HG03060 (cell line): Measurements from ENCODE around the gene MYL7.
"Not testable (repeated sequence)": the region's sequence is repeated elsewhere in the genome, so short reads cannot be mapped to it uniquely, and the experiment has no call there.

Source experiments
- ATAC-seq: cut with Tn5 transposase; IDR thresholded peaks from one replicate; pipeline ENCODE4 v1.9.1; 2021; ENCODE audit warnings: low read depth, moderate number of reproducible peaks; ENCODE audit not compliant: unreplicated experiment

The MYL7 gene

DNA sequence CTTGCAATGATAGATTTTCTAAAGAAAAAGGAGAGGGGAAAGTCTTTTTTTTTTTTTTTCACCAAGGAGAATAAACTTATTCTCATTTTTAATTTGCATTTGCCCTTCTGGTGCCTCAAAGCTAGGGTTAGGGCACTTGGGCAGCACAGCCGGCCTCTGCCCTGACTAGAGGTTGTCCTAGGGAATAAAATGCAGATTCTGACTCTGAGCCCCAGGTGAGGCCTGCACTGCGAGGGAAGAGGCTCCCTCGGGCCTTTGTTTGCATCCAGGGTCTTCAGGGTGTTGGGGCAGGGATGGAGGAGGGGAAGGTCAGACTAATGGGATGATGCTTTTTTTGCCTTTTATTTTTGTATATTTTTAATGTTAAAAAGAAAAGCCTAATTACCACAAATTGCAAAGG, 7.8 kb downstream of the MYL7 start:
- ATAC-seq: no peak

DNA sequence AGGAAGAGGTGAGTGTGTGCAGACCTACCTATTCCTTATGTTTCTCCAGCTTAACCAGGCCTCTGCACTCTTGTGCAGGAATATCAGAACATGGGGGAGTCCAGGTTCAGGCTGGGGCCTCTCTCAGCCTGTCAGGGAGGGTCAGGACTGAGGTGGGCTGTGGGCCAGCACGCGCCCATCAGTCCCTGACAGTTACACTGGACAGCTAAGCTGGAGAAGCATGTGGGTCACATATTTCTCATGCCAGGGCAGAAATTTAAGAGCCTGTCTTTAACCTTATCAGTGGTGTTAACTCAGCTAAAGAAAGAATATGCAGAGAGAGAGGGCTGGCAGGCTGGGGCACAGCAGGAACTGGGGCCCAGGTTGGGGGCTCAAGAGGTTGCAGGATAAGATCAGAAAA, 9.1 kb downstream of the MYL7 start:
- ATAC-seq: no peak

DNA sequence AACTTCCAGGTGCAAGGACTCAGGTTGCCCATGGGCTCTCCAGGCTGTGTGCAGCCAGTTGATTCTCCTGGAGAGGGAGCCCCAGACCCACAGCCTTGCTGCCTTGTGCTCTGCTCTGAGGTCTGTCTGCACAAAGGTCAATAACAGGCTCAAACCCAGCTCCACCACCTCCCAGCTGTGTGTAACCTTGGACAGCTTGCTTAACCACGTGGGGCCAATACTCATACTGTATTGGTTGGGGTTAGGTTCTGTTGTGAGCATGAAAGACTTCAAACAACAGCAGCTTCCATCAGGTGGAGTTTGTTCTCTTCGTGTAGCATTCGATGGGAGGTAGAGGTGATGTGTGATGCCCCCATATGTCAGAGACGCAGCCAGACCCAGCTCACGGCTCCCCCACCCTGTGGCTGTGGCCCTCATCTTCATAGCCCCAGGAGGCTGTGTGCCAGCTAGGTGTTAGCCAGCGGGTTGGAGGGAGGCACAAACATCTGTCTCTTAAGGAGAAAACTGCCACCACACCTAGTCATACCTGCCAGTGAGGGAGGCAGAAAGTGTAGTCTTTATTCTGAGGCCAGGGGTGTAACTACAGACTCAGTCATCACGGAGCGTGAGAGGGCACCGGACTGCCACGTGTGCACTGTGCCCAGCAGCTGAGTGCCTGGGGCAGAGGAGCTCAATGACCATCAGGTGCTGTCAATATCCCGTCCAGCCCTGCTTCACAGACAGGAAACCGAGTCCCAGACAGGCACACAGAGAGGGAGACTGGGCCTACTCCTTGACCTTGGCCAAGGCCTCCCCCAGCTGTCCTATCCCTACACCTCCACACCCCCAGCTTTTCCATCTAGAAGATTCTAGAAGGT, 9.7 kb downstream of the MYL7 start:
- ATAC-seq: no peak

GRCh38 chr7:44128721-44129582, 12.2 kb downstream of the MYL7 start:
- no peak for ATAC-seq

- ATAC-seq: no peak
These were observed 14.0 kb downstream of the MYL7 start for GRCh38 chr7:44127161-44127560.

GRCh38 chr7:44126574-44126973, 14.6 kb downstream of the MYL7 start:
- not testable (repeated sequence) for ATAC-seq

GRCh38 chr7:44124822-44125202, 16.3 kb downstream of the MYL7 start:
- ATAC-seq: no peak

- ATAC-seq: peak; percentile 91
These were observed 17.7 kb downstream of the MYL7 start, which contains the start of gene POLD2 for GRCh38 chr7:44123190-44124003. TSS of gene POLD2 (minus strand) at chr7:44123548. CDS start at chr7:44122053, 1,495 bp downstream.

- no peak for ATAC-seq
These were observed 18.6 kb downstream of the MYL7 start for GRCh38 chr7:44122529-44122928.

GRCh38 chr7:44121761-44122420, 19.2 kb downstream of the MYL7 start:
- no peak for ATAC-seq

GRCh38 chr7:44120395-44120794, 20.7 kb downstream of the MYL7 start:
- no peak for ATAC-seq

DNA sequence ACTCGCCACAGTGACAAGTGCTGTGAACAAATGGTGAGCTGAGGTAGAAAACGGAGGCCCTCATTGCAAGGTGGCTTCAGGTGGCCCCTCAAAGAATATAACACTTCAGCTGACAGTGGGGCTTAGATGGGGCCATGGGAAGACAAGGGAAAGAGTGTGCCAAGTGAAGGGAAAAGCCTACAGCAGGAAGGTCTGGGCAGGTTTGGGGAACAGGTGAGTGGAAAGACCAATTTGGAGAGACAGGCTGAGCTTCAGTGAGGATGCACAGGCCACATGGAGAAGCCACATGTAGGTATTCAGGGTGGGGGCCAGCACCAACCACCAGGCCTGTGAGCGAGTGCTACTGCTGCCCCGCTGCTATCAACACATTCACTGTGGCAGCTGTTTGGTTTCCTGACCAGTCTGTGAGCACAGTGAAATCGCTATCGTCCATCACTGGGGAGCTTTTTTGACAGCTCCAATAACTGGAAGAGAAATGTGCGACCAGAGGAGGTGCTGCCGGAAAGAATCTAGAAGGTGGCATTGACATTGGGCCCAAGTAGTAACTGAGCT, 21.2 kb downstream of the MYL7 start:
- no peak for ATAC-seq

- no peak for ATAC-seq
These were observed 23.2 kb downstream of the MYL7 start for GRCh38 chr7:44117801-44118429.

DNA sequence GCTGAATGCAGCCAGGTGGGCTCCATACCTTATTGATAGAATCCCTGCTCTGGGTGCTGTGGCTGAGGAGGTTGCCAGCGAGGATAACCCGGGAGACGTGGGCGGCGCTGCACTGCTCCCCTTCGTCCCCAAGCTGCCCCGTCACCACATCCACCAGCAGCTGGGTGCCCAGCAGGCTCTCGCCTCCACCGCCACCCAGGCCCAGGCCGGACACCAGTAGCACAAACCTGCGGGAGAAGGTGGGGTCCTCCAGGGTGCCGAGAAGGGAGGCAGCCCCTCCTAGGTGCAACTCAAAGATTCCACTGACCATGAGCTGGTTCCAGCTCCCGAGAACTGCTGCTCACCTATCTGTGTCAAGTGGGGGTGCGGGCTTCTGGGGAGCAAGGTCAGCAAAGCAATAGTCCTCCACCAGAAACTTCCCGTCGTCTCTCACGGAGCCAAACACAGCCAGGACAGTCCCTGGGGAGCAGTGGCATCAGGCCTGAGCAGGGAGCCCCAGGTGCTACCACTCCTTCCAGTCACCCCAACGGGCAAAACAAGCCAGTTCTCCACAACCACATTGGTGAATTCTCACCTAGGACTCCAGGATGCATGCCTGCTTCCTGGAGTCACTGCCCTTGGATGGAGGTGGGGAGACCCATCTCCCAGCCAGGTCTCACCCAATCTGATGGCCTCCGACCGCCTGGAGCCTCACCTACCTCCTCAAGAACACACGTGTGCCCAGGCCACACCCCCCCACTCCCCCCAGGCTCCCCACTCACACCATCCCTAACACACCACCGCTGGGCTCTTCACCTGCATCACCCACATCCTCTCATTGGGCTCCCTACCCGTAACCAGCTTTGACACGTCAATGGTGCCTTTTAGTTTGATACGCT, 24.1 kb downstream of the MYL7 start:
- ATAC-seq: no peak

DNA sequence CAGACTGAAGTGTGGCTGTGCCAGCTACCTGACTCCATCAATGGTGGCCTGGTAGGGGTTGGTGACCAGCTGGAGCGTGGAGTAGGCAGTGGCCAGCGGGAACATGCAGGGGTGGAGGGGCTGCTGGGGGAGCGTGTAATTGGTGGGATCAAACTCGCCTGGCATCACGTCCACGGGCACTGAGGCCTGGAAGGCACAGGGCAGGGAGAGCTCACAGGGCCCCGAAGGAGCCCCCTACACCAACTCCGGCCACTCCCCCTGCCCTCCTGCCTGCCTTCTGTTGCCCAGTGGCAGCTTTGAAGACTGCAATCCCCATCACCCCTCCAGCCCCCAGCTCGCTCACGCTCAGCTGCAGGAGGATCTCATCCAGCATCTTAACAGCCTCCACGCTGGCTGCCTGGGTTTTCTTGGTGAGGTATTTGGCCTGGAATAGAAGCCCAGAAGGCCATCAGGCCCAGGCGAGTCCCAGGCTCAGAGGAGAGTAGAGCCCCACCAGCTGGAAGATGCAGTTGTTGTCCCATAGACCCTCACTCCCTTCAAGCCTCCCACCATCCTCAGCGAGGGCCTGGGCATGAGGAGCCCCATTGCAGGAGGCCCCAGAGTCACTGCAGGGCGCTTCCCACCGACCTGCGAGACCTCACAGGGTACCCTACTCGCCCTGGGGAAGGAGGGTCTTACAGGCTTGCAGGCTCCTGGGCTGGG, 24.9 kb downstream of the MYL7 start:
- no peak for ATAC-seq

- no peak for ATAC-seq
These were observed 26.4 kb downstream of the MYL7 start for GRCh38 chr7:44114586-44115310.

DNA sequence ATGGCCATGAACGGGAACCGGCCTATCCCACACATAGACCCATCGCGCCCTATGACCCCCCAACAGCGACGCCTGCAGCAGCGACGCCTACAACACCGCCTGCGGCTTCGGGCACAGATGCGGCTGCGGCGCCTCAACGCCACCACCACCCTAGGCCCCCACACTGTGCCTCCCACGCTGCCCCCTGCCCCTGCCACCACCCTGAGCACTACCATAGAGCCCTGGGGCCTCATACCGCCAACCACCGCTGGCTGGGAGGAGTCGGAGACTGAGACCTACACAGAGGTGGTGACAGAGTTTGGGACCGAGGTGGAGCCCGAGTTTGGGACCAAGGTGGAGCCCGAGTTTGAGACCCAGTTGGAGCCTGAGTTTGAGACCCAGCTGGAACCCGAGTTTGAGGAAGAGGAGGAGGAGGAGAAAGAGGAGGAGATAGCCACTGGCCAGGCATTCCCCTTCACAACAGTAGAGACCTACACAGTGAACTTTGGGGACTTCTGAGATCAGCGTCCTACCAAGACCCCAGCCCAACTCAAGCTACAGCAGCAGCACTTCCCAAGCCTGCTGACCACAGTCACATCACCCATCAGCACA, 27.3 kb downstream of the MYL7 start:
- no peak for ATAC-seq
